Lower leg skin (tissue), 3 donors: ENCODE data around the gene TRIM7.

Experiments
- CTCF ChIP-seq, 3 donors: fragments of 450-650 bp; IDR thresholded peaks; one replicate each; pipeline ENCODE4 v1.5.1; 2016; ENCODE audit warnings: antibody characterized with exemption in 3 of 3, mild to moderate bottlenecking in 3 of 3, moderate library complexity in 2 of 3
- POLR2A ChIP-seq, 2 donors: fragments of 450-650 bp; IDR thresholded peaks; one replicate each; pipeline ENCODE4 v1.6.1; 2016 to 2017; ENCODE audit warnings: antibody characterized with exemption in 2 of 2, mild to moderate bottlenecking in 1 of 2, moderate library complexity in 1 of 2

- no peak for TF ChIP-seq CTCF (IDR thresholded peaks at IDR 0.05)
- TF ChIP-seq POLR2A (IDR thresholded peaks at IDR 0.05), result no peak
Measured at GRCh38 chr5:181236471-181236870, 31.5 kb upstream of the TRIM7 start.
